Transverse colon (tissue), 4 donors: ENCODE data around the gene OTUB1.

ENCODE experiments used
- CTCF ChIP-seq, 5 experiments: fragments of 200-600 bp in 3 of 5; fragments of 450-650 bp in 2 of 5; sonication (generic) in 3 of 5; IDR thresholded peaks; 1 replicate in 2 of 5; 2 replicates in 3 of 5; pipeline ENCODE4 v1.5.1; 2016 to 2017; ENCODE audit warnings: antibody characterized with exemption in 5 of 5, inconsistent platforms in 3 of 5, mild to moderate bottlenecking in 2 of 5, moderate library complexity in 1 of 5
- EP300 ChIP-seq: sonication (generic); formaldehyde crosslinking; IDR thresholded peaks from one replicate; pipeline ENCODE4 v1.6.1; 2017; ENCODE audit warnings: antibody characterized with exemption, low read depth
- POLR2A ChIP-seq: fragments of 450-650 bp; IDR thresholded peaks from one replicate; pipeline ENCODE4 v1.6.1; 2016; ENCODE audit warnings: antibody characterized with exemption, mild to moderate bottlenecking, moderate library complexity
- POLR2AphosphoS5 ChIP-seq, 3 donors: sonication (generic); formaldehyde crosslinking; IDR thresholded peaks; one replicate each; pipeline ENCODE4 v1.6.1; 2016; ENCODE audit warnings: antibody characterized with exemption in 3 of 3

- no peak for TF ChIP-seq CTCF (IDR thresholded peaks at IDR 0.05)
- no peak for TF ChIP-seq POLR2AphosphoS5 (IDR thresholded peaks at IDR 0.05)
- no peak for TF ChIP-seq EP300
- no peak for TF ChIP-seq POLR2A
Observed at GRCh38 chr11:64044730-64045393, 58.6 kb downstream of the OTUB1 start.
